PC-3 (cell line): ENCODE results near the gene TARM1. TPM values are rescaled to one million over a fixed set of nuclear protein-coding genes. Genes with fewer than 3 reads are reported as not detected.
"Not testable (repeated sequence)": the region's sequence is repeated elsewhere in the genome, so short reads cannot be mapped to it uniquely, and the experiment has no call there.

Experiments
- ATAC-seq: fragments of 200-7000 bp; cut with Tn5 transposase; 2 replicates; pipeline ENCODE4 v1.9.1; 2020; ENCODE audit warnings: mild to moderate bottlenecking, moderate library complexity
- BruUV-seq: library from RNA; stranded (reverse); fragments of 400-500 nt; replicated peaks from 2 replicates; lab custom pipeline; 2021; lab: Mats Ljungman, UMichigan
- CTCF ChIA-PET: fragments of 300-600 bp; sonication (Branson Sonifier 250); formaldehyde crosslinking; loops from one replicate; lab custom pipeline; 2022; ENCODE audit warnings: antibody characterized with exemption; lab: Charles Lee
- POLR2A ChIA-PET: fragments of 300-600 bp; sonication (Branson Sonifier 250); formaldehyde crosslinking; loops from one replicate; lab custom pipeline; 2022; ENCODE audit warnings: antibody characterized with exemption; ENCODE audit not compliant: unreplicated experiment; lab: Charles Lee
- DNase-seq: peaks from one replicate; pipeline ENCODE4 v3.0.0-alpha.2; 2015
- H2AFZ ChIP-seq: fragments of 300-600 bp; sonication (generic); 2 replicates; pipeline ENCODE4 v1.6.0; 2016; ENCODE audit warnings: antibody characterized with exemption, low read length
- H3F3A ChIP-seq: fragments of 300-600 bp; sonication (generic); one replicate; pipeline ENCODE4 v1.6.0; 2017; ENCODE audit warnings: antibody characterized with exemption, low read length, control low read depth, mild to moderate bottlenecking; ENCODE audit not compliant: unreplicated experiment
- H3K27ac ChIP-seq: fragments of 300-600 bp; sonication (generic); 2 replicates; pipeline ENCODE4 v1.5.1; 2016; ENCODE audit warnings: mild to moderate bottlenecking, low read length
- H3K27me3 ChIP-seq: fragments of 300-600 bp; sonication (generic); 2 replicates; pipeline ENCODE4 v1.6.1; 2016; ENCODE audit warnings: low read length, mixed read lengths
- H3K36me3 ChIP-seq: fragments of 300-600 bp; sonication (generic); 2 replicates; pipeline ENCODE4 v1.6.1; 2016; ENCODE audit warnings: low read depth, mixed run types, low read length, mixed read lengths
- H3K4me1 ChIP-seq: fragments of 300-600 bp; sonication (generic); 2 replicates; pipeline ENCODE4 v1.5.1; 2016; ENCODE audit warnings: low read length; ENCODE audit not compliant: insufficient read depth
- H3K4me2 ChIP-seq: fragments of 300-600 bp; sonication (generic); 2 replicates; pipeline ENCODE4 v1.6.0; 2016; ENCODE audit warnings: low read length
- H3K4me3 ChIP-seq: fragments of 300-600 bp; sonication (generic); 2 replicates; pipeline ENCODE4 v1.5.1; 2016; ENCODE audit warnings: mild to moderate bottlenecking, low read length, mixed read lengths
- H3K79me2 ChIP-seq: fragments of 300-600 bp; sonication (generic); 2 replicates; pipeline ENCODE4 v1.6.1; 2017; ENCODE audit warnings: low read length, mixed read lengths
- H3K9ac ChIP-seq: fragments of 300-600 bp; sonication (generic); 2 replicates; pipeline ENCODE4 v1.6.0; 2016; ENCODE audit warnings: mild to moderate bottlenecking, low read length
- H3K9me2 ChIP-seq: fragments of 300-600 bp; sonication (generic); replicated peaks from 2 replicates; pipeline ENCODE4 v1.6.1; 2016; ENCODE audit warnings: mixed run types, low read length, mixed read lengths
- H3K9me3 ChIP-seq: fragments of 300-600 bp; sonication (generic); 2 replicates; pipeline ENCODE4 v1.6.1; 2016; ENCODE audit warnings: low read length, mixed read lengths
- H4K20me1 ChIP-seq: fragments of 300-600 bp; sonication (generic); 2 replicates; pipeline ENCODE4 v1.6.1; 2016; ENCODE audit warnings: low read length, mixed read lengths
- CTCF ChIP-seq: fragments of 300-600 bp; sonication (generic); conservative IDR thresholded peaks from 2 replicates; pipeline ENCODE4 v1.5.1; 2017; ENCODE audit warnings: antibody characterized with exemption, low read depth, mild to moderate bottlenecking, low read length
- EZH2 ChIP-seq: fragments of 300-600 bp; sonication (generic); IDR thresholded peaks from one replicate; pipeline ENCODE4 v1.6.1; 2017; ENCODE audit warnings: antibody characterized with exemption, mild to moderate bottlenecking, low read length; ENCODE audit not compliant: unreplicated experiment
- intact Hi-C: fragments of 100-400 bp; cut with micrococcal nuclease; formaldehyde crosslinking; loops from 2 replicates; pipeline ENCODE4 v1.9.0; 2023
- total RNA-seq: library from RNA; depleted of rRNA; stranded (reverse); fragments of >200 nt; gene quantifications from 2 replicates; pipeline ENCODE4 v1.2.3, GENCODE V29; 2014

The TARM1 gene
- total RNA-seq, 1 experiment from 2014 or later, result not detected

- Histone ChIP-seq H3K9ac (no peak overlapping the region), H3K9me3 (no peaks in the 10 kb centered on the region), H4K20me1 (no peaks in the 10 kb centered on the region), H3K27me3 (no peaks in the 10 kb centered on the region), H3K36me3 (no peaks in the 10 kb centered on the region), H3K9me2 (no peaks in the 10 kb centered on the region), H3K27ac (no peak overlapping the region), H2AFZ (no peak overlapping the region), H3K4me3 (no peak overlapping the region), H3K4me2 (no peak overlapping the region), H3K79me2 (peaks cover 17% of the 10 kb centered on the region), H3F3A (no peaks in the 10 kb centered on the region), H3K4me1 (peaks cover 12% of the 10 kb centered on the region)
- no peak for ATAC-seq
- BruUV-seq, result no TSS peak
- TF ChIP-seq EZH2, result no peak
- no peak for DNase-seq
- ChIA-PET CTCF (no interaction called here), POLR2A (no interaction called here)
- intact Hi-C loops, result loop anchor here (10.0 kb wide), 2 partner anchors 255 to 295 kb away; no protein-coding TSS in a partner anchor
Observed at GRCh38 chr19:54099190-54099902, 18.2 kb upstream of the TARM1 start.

GRCh38 chr19:54096617-54097106 is 15.5 kb upstream of the TARM1 start:
- BruUV-seq, result no TSS peak

GRCh38 chr19:54095859-54096616 is 14.9 kb upstream of the TARM1 start:
- H4K20me1 ChIP-seq, H3K27me3 ChIP-seq, H3K9me3 ChIP-seq, H3K9me2 ChIP-seq, H3K79me2 ChIP-seq, H3K4me1 ChIP-seq, H3K9ac ChIP-seq, H3F3A ChIP-seq, H3K36me3 ChIP-seq, H3K27ac ChIP-seq, BruUV-seq: not testable (repeated sequence)
- Histone ChIP-seq H3K4me3 (peak overlapping the region; percentile 53), H2AFZ (peak overlapping the region; percentile 93), H3K4me2 (peak overlapping the region; percentile 79)
- ATAC-seq, result peak; percentile 87
- CTCF ChIA-PET, result interaction anchor here (0.6 to 1.0 kb wide), 4 partner anchors 41 to 581 kb away, joined by 3 to 5 read pairs (median 4); partner anchors contain the start of gene CNOT3
- DNase-seq, result peak; percentile 58
- intact Hi-C loops, result loop anchor here (10.0 kb wide), 2 partner anchors 251 to 291 kb away; no protein-coding TSS in a partner anchor
- POLR2A ChIA-PET, result interaction anchor here (0.6 kb wide), 1 partner anchor 65 kb away, joined by 3 read pairs; no protein-coding TSS in a partner anchor

More at GRCh38 chr19:54096617-54097106, 15.5 kb upstream of the TARM1 start:
- intact Hi-C loops, result loop anchor here (10.0 kb wide), 2 partner anchors 252 to 292 kb away; no protein-coding TSS in a partner anchor
- H3K9me3 ChIP-seq, result no peaks in the 10 kb centered on the region
- ChIA-PET POLR2A (no interaction called here), CTCF (interaction anchor here (0.6 kb wide), 1 partner anchor 65 kb away, joined by 4 read pairs; no protein-coding TSS in a partner anchor)
- no peaks in the 10 kb centered on the region for H3F3A ChIP-seq
- peak overlapping the region; percentile 79 for H3K4me2 ChIP-seq
- H3K36me3 ChIP-seq, result no peaks in the 10 kb centered on the region
- H3K27me3 ChIP-seq, result no peaks in the 10 kb centered on the region
- peak; percentile 25 for DNase-seq
- no peak overlapping the region for H3K27ac ChIP-seq
- H3K4me1 ChIP-seq, result peaks cover 8% of the 10 kb centered on the region
- H2AFZ ChIP-seq, result peak overlapping the region; percentile 93
- ATAC-seq, result peak; percentile 64
- TF ChIP-seq CTCF (peak; percentile 52), EZH2 (no peak)
- peak overlapping the region; percentile 53; the same call in 1 of the 2 replicates for H3K4me3 ChIP-seq
- H3K9me2 ChIP-seq, result no peaks in the 10 kb centered on the region
- H3K9ac ChIP-seq, result no peak overlapping the region
- no peaks in the 10 kb centered on the region for H4K20me1 ChIP-seq
- H3K79me2 ChIP-seq, result no peaks in the 10 kb centered on the region
